Skeletal muscle cell (primary cell): ENCODE measurements around the gene SMIM43.
"Not testable (repeated sequence)": the region's sequence is repeated elsewhere in the genome, so short reads cannot be mapped to it uniquely, and the experiment has no call there.

Source experiments
- DNase-seq: peaks from one replicate; pipeline ENCODE4 v3.0.0-alpha.2; 2010; ENCODE audit warnings: low read depth
- H3K4me3 ChIP-seq: 2 replicates; pipeline ENCODE4 v1.5.1; 2011; ENCODE audit warnings: low read depth, mild to moderate bottlenecking, control low read depth, low read length, moderate library complexity

The SMIM43 gene

DNA sequence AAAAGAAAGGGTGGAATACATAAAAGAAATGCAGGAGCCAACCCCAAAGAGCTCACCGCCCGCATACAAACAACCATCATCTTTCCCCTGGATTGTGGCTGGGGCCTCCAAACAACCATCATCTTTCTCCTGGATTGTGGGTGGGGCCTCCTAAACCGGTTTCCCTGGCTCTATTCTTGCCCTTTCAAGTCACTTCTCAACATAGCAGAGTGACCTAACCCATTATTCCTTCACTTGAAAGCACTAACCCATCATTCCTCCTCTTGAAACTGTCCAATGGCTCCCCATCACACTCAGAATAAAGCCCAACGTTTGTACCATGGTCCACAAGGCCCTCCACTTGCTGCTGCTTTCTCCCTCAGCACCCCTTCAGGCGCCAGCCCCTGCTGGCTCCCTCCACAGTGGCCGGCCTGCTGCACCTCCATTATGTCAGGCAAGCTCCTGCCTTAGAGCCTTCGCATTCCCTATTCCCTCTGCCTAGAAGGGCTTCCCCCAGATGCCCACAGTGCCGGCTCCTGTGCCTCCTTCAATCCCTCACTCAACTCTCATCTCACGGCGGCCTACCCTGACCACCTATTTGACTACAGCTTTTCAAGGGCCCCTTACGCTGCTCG lies 24.1 kb downstream of the SMIM43 start:
- DNase-seq = no peak
- H3K4me3 ChIP-seq = no peak overlapping the region

GRCh38 chr4:121739575-121739974 lies 25.4 kb downstream of the SMIM43 start:
- DNase-seq = no peak
- no peak overlapping the region for H3K4me3 ChIP-seq

DNA sequence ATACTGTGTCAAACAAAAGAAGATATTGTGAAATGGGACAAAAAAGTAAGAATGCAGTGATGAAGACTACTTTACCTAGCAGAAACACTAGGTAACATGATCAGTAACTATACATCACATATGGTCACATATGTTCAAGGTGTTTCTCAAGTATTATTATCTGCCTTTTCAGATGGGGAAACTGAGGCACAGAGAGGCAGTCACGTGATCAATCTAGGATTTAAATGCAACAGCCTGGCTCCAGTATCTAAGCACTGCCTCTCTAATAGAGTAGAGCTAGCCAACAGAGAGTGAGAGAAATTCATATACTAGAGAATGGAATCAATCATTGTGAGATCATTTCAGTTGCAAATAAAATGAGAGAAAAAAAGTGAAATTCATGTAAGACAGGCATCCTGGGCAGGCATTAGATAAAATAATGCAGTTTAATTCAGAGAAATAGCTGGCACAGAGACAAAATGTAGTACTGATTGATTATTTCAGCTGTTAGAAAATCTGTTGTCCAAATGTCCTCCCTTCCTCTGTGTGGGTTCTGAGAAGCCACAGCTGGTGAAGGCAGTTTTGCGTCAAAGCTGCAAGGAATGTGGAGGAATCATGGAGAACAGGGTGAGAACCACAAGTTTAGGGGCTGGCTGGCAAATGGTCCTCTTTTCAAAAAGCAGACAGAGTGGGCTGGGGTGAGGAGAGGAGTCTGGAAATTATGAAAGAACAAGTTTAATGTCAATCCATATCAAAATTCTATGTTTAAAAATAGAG lies 26.0 kb downstream of the SMIM43 start:
- DNase-seq = peak; percentile 71
- H3K4me3 ChIP-seq = no peak overlapping the region

- no peak overlapping the region for H3K4me3 ChIP-seq
- no peak for DNase-seq
Observed at GRCh38 chr4:121737846-121738554, 27.0 kb downstream of the SMIM43 start.

DNA sequence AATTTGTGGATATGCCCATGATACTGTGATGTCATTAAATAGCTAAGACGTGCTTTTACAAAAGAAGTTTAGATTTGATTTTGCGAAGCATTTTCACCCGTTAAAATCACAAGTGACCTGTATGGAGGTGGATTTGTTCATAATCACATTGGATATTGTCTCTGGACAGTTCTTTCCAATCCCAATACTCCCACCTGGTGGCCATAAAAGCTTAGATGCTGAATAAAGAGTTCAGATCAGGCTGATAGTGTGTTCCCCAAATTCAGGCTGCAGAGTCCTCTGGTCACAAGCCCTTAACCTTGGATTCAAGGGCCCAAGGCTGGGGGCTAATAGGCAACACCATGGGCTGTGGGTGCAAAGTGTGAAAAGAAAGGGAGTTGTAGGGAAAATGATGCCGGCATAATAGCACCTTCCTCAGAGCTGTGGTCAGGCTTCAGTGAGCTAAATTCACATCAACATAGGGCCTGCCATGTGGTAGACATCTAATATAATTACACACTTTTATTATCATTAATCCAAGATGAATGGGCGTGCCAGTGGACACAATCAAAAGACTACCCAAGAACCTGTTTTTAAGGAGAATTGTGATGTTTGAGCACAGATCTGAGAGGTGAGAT lies 28.1 kb downstream of the SMIM43 start:
- no peak for DNase-seq
- H3K4me3 ChIP-seq = no peak overlapping the region

GRCh38 chr4:121734571-121734970 lies 30.4 kb downstream of the SMIM43 start:
- H3K4me3 ChIP-seq = no peak overlapping the region
- no peak for DNase-seq

DNA sequence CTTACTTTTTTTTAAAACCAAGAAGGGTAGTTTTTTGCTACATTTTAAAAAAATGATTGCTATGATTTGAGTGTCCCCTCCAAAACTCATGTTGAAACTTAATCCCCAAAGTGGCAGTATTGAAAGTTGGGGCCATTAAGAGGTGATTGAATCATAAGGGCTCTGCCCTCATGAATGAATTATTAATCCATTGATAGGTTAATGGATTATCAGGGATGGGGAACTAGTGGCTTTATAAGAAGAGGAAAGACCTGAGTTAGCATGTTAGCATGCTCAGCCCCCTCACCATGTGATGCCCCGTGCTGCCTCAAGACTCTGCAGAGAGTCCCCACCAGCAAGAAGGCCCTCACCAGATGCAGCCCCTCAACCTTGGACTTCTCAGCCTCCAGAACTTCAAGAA lies 31.0 kb downstream of the SMIM43 start:
- H3K4me3 ChIP-seq = no peak overlapping the region
- no peak for DNase-seq

- DNase-seq, H3K4me3 ChIP-seq: not testable (repeated sequence)
Observed at GRCh38 chr4:121729753-121730152, 35.2 kb downstream of the SMIM43 start.

- no peak overlapping the region for H3K4me3 ChIP-seq
- peak; percentile 51 for DNase-seq
Observed at GRCh38 chr4:121728798-121729226, 36.2 kb downstream of the SMIM43 start.

DNA sequence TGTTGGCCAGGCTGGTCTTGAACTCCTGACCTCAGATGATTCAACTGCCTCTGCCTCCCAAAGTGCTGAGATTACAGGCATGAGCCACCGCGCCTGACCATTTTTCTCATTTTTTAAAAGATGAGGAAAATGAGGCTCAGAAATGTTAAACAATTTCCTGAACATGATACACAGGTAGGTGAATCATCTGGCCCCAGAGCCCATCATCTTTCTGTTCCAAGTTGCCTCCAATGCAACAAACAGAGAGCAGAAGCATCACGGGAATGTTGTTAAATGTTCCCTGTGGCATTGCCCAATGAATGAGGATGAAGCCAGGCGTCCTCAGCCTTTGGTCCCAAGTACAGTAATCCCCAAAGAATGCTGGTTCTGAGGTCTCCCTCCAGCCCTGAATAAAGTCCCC lies 36.9 kb downstream of the SMIM43 start:
- H3K4me3 ChIP-seq = no peak overlapping the region
- peak; percentile 93 for DNase-seq

- no peak overlapping the region for H3K4me3 ChIP-seq
- peak; percentile 29 for DNase-seq
Observed at GRCh38 chr4:121726642-121727268, 38.2 kb downstream of the SMIM43 start.

DNA sequence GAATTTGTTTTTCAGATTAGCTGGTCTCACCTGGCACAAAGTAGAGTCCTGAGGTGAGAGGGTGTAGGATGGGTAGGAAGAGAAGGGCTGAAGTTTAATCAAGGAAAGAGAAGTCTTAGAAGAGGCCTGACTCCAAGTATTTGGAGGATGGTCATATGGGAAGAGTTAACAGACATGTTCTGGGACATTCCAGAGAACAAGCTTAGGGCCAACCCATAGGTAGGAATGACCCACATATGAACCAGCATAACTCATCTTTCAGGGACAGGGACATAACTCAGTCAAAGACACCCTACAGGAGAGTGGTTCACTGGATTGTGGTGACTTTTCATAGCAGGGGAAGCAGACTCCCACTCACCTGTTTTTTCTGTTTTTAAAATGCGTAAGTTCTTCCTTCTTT lies 40.3 kb downstream of the SMIM43 start:
- DNase-seq = no peak
- H3K4me3 ChIP-seq = no peak overlapping the region

GRCh38 chr4:121721700-121722099 lies 43.3 kb downstream of the SMIM43 start:
- no peak for DNase-seq
- no peak overlapping the region for H3K4me3 ChIP-seq

- H3K4me3 ChIP-seq = no peak overlapping the region
- no peak for DNase-seq
Observed at GRCh38 chr4:121720109-121720508, 44.9 kb downstream of the SMIM43 start.

- peak; percentile 65 for DNase-seq
- H3K4me3 ChIP-seq = no peak overlapping the region
Observed at GRCh38 chr4:121717680-121718237, 47.2 kb downstream of the SMIM43 start.

- DNase-seq = no peak
- no peak overlapping the region for H3K4me3 ChIP-seq
Observed at GRCh38 chr4:121714548-121714947, 50.4 kb downstream of the SMIM43 start.

DNA sequence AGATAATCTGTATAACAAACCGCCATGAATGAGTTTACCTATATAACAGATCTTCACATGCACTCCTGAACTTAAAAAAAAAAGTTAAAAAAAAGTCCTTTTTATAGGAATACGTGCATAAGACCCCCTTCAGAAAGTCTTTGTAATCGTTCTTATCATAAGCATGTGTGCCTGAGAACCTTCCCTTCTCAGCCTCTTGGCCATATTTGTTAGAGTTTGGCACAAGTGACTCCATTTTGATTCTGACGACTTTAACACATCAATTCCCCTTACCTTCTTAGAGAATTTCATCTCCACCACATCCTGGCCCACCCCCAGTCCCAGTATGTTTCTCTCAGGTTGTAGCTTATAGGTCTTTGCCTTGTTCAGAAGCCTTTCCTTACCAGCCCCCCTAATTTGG lies 52.2 kb downstream of the SMIM43 start:
- no peak for DNase-seq
- no peak overlapping the region for H3K4me3 ChIP-seq

DNA sequence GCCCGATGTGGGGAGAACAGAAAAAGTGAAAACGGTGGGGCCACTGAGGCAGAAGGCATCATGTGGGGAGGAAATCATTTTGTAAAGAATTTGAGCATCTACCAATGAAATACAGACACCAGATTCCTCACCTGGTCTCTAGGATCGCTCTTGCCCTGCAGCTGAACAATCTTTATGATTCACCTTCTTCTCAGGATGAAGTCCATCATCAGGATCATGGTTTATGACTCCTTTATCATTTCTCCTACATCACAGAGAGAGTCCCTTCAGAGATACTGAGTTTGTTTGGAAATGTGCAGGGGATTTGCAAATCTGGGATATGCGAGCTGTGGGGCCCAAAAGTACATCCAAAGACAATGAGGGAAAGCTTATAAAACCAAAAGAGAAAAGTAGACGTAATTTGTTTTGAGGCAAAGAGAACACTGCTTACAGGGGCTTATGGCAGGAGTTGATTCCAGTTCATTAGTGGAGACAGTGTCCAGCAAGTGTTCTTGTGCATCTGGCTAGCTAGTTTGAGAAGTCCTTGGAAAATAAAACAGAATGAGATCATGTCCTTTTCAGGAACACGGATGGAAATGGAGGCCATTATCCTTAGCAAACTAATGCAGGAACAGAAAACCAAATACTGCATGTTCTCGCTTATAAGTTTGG lies 52.8 kb downstream of the SMIM43 start:
- no peak for DNase-seq
- H3K4me3 ChIP-seq = no peak overlapping the region
